Fibroblast of skin of right quadriceps (primary cell): ENCODE data around the gene SEL1L3.
A peak's percentile ranks its signal among the peaks of the same experiment; 100 is the strongest.
"Not testable (repeated sequence)": the region's sequence is repeated elsewhere in the genome, so short reads cannot be mapped to it uniquely, and the experiment has no call there.

ENCODE experiments used
- DNase-seq: peaks from one replicate; pipeline ENCODE4 v3.0.0-alpha.2; 2013

Gene SEL1L3

GRCh38 chr4:25862411-25863346 lies at the start of gene SEL1L3:
Gene SEL1L3, minus strand, starts transcription at chr4:25862988. Its CDS starts 152 bp downstream, at chr4:25862836.
- DNase-seq = no peak

GRCh38 chr4:25911356-25911755 lies 48.6 kb upstream of the SEL1L3 start:
- DNase-seq = no peak

- peak; percentile 96 for DNase-seq
Measured at GRCh38 chr4:25908491-25908901, 45.7 kb upstream of the SEL1L3 start.

GRCh38 chr4:25906113-25906512 lies 43.3 kb upstream of the SEL1L3 start:
- not testable (repeated sequence) for DNase-seq

- no peak for DNase-seq
Measured at GRCh38 chr4:25905371-25905770, 42.6 kb upstream of the SEL1L3 start.

- no peak for DNase-seq
Measured at GRCh38 chr4:25904748-25905082, 41.9 kb upstream of the SEL1L3 start.

- DNase-seq = no peak
Measured at GRCh38 chr4:25903900-25904747, 41.3 kb upstream of the SEL1L3 start.

GRCh38 chr4:25901030-25901430 lies 38.2 kb upstream of the SEL1L3 start:
- no peak for DNase-seq

GRCh38 chr4:25900310-25900709 lies 37.5 kb upstream of the SEL1L3 start:
- DNase-seq = peak; percentile 68

- DNase-seq = no peak
Measured at GRCh38 chr4:25896776-25897539, 34.2 kb upstream of the SEL1L3 start.

- no peak for DNase-seq
Measured at GRCh38 chr4:25892796-25893195, 30.0 kb upstream of the SEL1L3 start.

- no peak for DNase-seq
Measured at GRCh38 chr4:25890571-25891485, 28.0 kb upstream of the SEL1L3 start.

GRCh38 chr4:25889589-25890503 lies 27.1 kb upstream of the SEL1L3 start:
- no peak for DNase-seq

- peak; percentile 32 for DNase-seq
Measured at GRCh38 chr4:25888781-25889180, 26.0 kb upstream of the SEL1L3 start.

GRCh38 chr4:25884031-25884782 lies 21.4 kb upstream of the SEL1L3 start:
- peak; percentile 76 for DNase-seq

GRCh38 chr4:25883565-25883964 lies 20.8 kb upstream of the SEL1L3 start:
- DNase-seq = no peak

- no peak for DNase-seq
Measured at GRCh38 chr4:25882226-25882625, 19.4 kb upstream of the SEL1L3 start.

- no peak for DNase-seq
Measured at GRCh38 chr4:25881193-25881592, 18.4 kb upstream of the SEL1L3 start.

- peak; percentile 72 for DNase-seq
Measured at GRCh38 chr4:25879991-25880651, 17.3 kb upstream of the SEL1L3 start.
